ENCODE results near the gene ZNF777.
"Not testable (repeated sequence)": the region's sequence is repeated elsewhere in the genome, so short reads cannot be mapped to it uniquely, and the experiment has no call there.

The ZNF777 gene

GRCh38 chr7:149494738-149495368 lies 34.0 kb upstream of the ZNF777 start:
- in situ Hi-C loops (cut with HindIII; ENCODE audit: low sequenced_read_pairs) = no loop called here
- no peak overlapping the region for H3K4me3 ChIP-seq (ENCODE audit: low read depth, low read length)
- no peak for TF ChIP-seq CTCF (IDR thresholded peaks at IDR 0.05; ENCODE audit: low read depth, low read length)
- no peak for DNase-seq (ENCODE audit: low read depth, low spot score)

- DNase-seq (ENCODE audit: low read depth, low spot score); H3K4me3 ChIP-seq (ENCODE audit: low read depth, low read length); in situ Hi-C loops (cut with HindIII; ENCODE audit: low sequenced_read_pairs): not testable (repeated sequence)
Measured at GRCh38 chr7:149493975-149494374, 33.1 kb upstream of the ZNF777 start.

GRCh38 chr7:149493366-149493765 lies 32.5 kb upstream of the ZNF777 start:
- in situ Hi-C loops (cut with HindIII; ENCODE audit: low sequenced_read_pairs) = no loop called here
- no peak overlapping the region for H3K4me3 ChIP-seq (ENCODE audit: low read depth, low read length)
- no peak for TF ChIP-seq CTCF (IDR thresholded peaks at IDR 0.05; ENCODE audit: low read depth, low read length)

GRCh38 chr7:149490083-149490760 lies 29.4 kb upstream of the ZNF777 start:
- DNase-seq (ENCODE audit: low read depth, low spot score) = no peak
- in situ Hi-C loops (cut with HindIII; ENCODE audit: low sequenced_read_pairs) = no loop called here

More at GRCh38 chr7:149493366-149493765, 32.5 kb upstream of the ZNF777 start:
- no peak for DNase-seq (ENCODE audit: low read depth, low spot score)

GRCh38 chr7:149489391-149490024 lies 28.6 kb upstream of the ZNF777 start:
- no peak for DNase-seq (ENCODE audit: low read depth, low spot score)
- H3K4me3 ChIP-seq (ENCODE audit: low read depth, low read length) = no peak overlapping the region
- peak; percentile 11 for TF ChIP-seq CTCF (IDR thresholded peaks at IDR 0.05; ENCODE audit: low read depth, low read length)
- in situ Hi-C loops (cut with HindIII; ENCODE audit: low sequenced_read_pairs) = no loop called here

More at GRCh38 chr7:149490083-149490760, 29.4 kb upstream of the ZNF777 start:
- H3K4me3 ChIP-seq (ENCODE audit: low read depth, low read length) = no peak overlapping the region
- no peak for TF ChIP-seq CTCF (IDR thresholded peaks at IDR 0.05; ENCODE audit: low read depth, low read length)

- TF ChIP-seq CTCF (IDR thresholded peaks at IDR 0.05; ENCODE audit: low read depth, low read length) = no peak
- in situ Hi-C loops (cut with HindIII; ENCODE audit: low sequenced_read_pairs) = no loop called here
- H3K4me3 ChIP-seq (ENCODE audit: low read depth, low read length) = no peak overlapping the region
- DNase-seq (ENCODE audit: low read depth, low spot score) = no peak
Measured at GRCh38 chr7:149479568-149479967, 18.7 kb upstream of the ZNF777 start.

- H3K4me3 ChIP-seq (ENCODE audit: low read depth, low read length) = no peak overlapping the region
- no peak for DNase-seq (ENCODE audit: low read depth, low spot score)
- in situ Hi-C loops (cut with HindIII; ENCODE audit: low sequenced_read_pairs) = no loop called here
- no peak for TF ChIP-seq CTCF (IDR thresholded peaks at IDR 0.05; ENCODE audit: low read depth, low read length)
Measured at GRCh38 chr7:149478754-149479153, 17.9 kb upstream of the ZNF777 start.
